Measurements from ENCODE around the gene ETV3L.

The ETV3L gene

GRCh38 chr1:157043685-157044084 is 55.9 kb downstream of the ETV3L start:
- H3K27me3 ChIP-seq (ENCODE audit: insufficient read depth, low read depth, severe bottlenecking) = no peaks in the 10 kb centered on the region
- H3K27ac ChIP-seq = no peak overlapping the region
- peaks cover 13% of the 10 kb centered on the region for H3K36me3 ChIP-seq
- H3K4me3 ChIP-seq (ENCODE audit: low read depth, low read length) = peak overlapping the region; percentile 87
- H3K9me3 ChIP-seq (ENCODE audit: severe bottlenecking) = no peaks in the 10 kb centered on the region
- TF ChIP-seq CTCF (IDR thresholded peaks at IDR 0.05; ENCODE audit: low read depth, low read length) = no peak
- DNase-seq = no peak

DNA sequence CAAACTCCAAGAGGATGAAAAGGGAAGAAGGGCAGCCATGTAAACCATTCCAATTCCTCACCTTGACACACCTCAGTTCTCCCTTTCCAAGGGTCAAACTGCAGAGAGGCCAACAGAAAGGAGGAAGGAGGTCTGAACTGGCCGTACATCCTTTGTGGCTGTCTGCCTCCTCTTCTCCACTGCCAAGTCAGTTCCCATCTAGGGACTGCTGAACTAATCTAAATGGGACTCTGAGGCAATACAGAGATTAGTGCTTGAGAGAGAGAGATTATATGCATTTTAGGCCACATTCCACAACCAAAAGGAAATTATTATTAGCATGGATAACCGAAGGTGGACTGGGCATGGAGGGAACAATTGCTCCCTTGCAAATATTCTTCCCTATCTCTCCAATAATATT is 56.8 kb downstream of the ETV3L start:
- Histone ChIP-seq H3K9me3 (ENCODE audit: severe bottlenecking) (no peaks in the 10 kb centered on the region), H3K4me3 (ENCODE audit: low read depth, low read length) (peak overlapping the region; percentile 0; the same call in 1 of the 2 replicates), H3K27me3 (ENCODE audit: insufficient read depth, low read depth, severe bottlenecking) (no peaks in the 10 kb centered on the region), H3K27ac (no peak overlapping the region), H3K36me3 (peaks cover 13% of the 10 kb centered on the region)
- no peak for TF ChIP-seq CTCF (IDR thresholded peaks at IDR 0.05; ENCODE audit: low read depth, low read length)
- DNase-seq = no peak
